ENCODE results near the gene GAB1. TPM values are rescaled to one million over a fixed set of nuclear protein-coding genes. Genes with fewer than 3 reads are reported as not detected.

GAB1 gene
- total and polyA plus RNA-seq, 4 donors = 2.4 to 31.3 (median 6.9) TPM

DNA sequence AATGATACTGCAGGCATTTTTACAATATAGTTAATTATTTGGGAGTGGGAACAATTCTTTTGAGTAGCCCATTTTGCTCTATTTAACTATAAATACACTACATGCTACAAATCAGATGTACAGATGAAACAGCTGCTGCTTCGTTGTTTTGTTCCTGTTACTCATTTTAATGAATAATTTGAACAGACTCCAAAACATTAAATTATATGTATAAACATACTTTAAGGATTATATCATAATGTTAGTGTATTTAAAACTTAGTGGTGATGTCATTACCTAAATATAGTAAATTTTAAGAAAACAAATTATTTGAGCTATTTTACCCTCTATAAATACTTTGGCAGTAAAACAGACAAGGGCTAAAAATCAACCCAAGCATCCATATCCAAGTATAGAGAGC lies 60.7 kb downstream of the GAB1 start:
- 74% methylated on average over 1 of the region's 1 CpG for WGBS
- Histone ChIP-seq H3K27me3 (ENCODE audit: control insufficient read depth in 4 of 4, insufficient read depth in 4 of 4, low read length in 3 of 4) (no peaks in the 10 kb centered on the region), H3K9ac (ENCODE audit: low read depth in 1 of 2, low read length in 2 of 2) (no peak overlapping the region), H3K4me3 (ENCODE audit: low read depth in 1 of 3, low read length in 3 of 3) (no peak overlapping the region), H3K27ac (ENCODE audit: low read depth in 1 of 2, low read length in 2 of 2) (no peak overlapping the region), H3K4me1 (ENCODE audit: control insufficient read depth in 4 of 4, insufficient read depth in 4 of 4, low read length in 3 of 4) (peaks cover 0 to 4% (median under 1%) of the 10 kb centered on the region in 4 donors), H3K9me3 (ENCODE audit: control insufficient read depth in 4 of 4, low read length in 3 of 4) (no peaks in the 10 kb centered on the region), H3K36me3 (ENCODE audit: control insufficient read depth in 4 of 4, insufficient read depth in 3 of 4, low read depth in 1 of 4, low read length in 3 of 4) (no peaks in the 10 kb centered on the region)
- TF ChIP-seq TAF1 (conservative IDR thresholded peaks at IDR 0.05) (no peak), HNF4G (IDR thresholded peaks at IDR 0.05) (no peak), NR2F2 (IDR thresholded peaks at IDR 0.05) (no peak), RAD21 (IDR thresholded peaks at IDR 0.05) (no peak), JUND (IDR thresholded peaks at IDR 0.05) (no peak), YY1 (IDR thresholded peaks at IDR 0.05) (no peak), ATF3 (IDR thresholded peaks at IDR 0.05) (no peak), FOXA2 (IDR thresholded peaks at IDR 0.05) (no peak), GABPA (IDR thresholded peaks at IDR 0.05 in 1 of 2, conservative IDR thresholded peaks at IDR 0.05 in 1 of 2) (no peak)
- TF ChIP-seq, protein P1, sequence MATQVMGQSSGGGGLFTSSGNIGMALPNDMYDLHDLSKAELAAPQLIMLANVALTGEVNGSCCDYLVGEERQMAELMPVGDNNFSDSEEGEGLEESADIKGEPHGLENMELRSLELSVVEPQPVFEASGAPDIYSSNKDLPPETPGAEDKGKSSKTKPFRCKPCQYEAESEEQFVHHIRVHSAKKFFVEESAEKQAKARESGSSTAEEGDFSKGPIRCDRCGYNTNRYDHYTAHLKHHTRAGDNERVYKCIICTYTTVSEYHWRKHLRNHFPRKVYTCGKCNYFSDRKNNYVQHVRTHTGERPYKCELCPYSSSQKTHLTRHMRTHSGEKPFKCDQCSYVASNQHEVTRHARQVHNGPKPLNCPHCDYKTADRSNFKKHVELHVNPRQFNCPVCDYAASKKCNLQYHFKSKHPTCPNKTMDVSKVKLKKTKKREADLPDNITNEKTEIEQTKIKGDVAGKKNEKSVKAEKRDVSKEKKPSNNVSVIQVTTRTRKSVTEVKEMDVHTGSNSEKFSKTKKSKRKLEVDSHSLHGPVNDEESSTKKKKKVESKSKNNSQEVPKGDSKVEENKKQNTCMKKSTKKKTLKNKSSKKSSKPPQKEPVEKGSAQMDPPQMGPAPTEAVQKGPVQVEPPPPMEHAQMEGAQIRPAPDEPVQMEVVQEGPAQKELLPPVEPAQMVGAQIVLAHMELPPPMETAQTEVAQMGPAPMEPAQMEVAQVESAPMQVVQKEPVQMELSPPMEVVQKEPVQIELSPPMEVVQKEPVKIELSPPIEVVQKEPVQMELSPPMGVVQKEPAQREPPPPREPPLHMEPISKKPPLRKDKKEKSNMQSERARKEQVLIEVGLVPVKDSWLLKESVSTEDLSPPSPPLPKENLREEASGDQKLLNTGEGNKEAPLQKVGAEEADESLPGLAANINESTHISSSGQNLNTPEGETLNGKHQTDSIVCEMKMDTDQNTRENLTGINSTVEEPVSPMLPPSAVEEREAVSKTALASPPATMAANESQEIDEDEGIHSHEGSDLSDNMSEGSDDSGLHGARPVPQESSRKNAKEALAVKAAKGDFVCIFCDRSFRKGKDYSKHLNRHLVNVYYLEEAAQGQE (IDR thresholded peaks at IDR 0.05) = no peak
- TF ChIP-seq, protein P2, sequence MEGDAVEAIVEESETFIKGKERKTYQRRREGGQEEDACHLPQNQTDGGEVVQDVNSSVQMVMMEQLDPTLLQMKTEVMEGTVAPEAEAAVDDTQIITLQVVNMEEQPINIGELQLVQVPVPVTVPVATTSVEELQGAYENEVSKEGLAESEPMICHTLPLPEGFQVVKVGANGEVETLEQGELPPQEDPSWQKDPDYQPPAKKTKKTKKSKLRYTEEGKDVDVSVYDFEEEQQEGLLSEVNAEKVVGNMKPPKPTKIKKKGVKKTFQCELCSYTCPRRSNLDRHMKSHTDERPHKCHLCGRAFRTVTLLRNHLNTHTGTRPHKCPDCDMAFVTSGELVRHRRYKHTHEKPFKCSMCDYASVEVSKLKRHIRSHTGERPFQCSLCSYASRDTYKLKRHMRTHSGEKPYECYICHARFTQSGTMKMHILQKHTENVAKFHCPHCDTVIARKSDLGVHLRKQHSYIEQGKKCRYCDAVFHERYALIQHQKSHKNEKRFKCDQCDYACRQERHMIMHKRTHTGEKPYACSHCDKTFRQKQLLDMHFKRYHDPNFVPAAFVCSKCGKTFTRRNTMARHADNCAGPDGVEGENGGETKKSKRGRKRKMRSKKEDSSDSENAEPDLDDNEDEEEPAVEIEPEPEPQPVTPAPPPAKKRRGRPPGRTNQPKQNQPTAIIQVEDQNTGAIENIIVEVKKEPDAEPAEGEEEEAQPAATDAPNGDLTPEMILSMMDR (IDR thresholded peaks at IDR 0.05; ENCODE audit: low read depth, low read length, missing input control) = no peak
- no peak for DNase-seq (ENCODE audit: low spot score)

- WGBS = 84% methylated on average over 1 of the region's 1 CpG
- H3K27ac ChIP-seq (ENCODE audit: low read depth in 1 of 2, low read length in 2 of 2) = no peak overlapping the region
These were observed 61.2 kb downstream of the GAB1 start for GRCh38 chr4:143397887-143398286.

More at GRCh38 chr4:143397887-143398286, 61.2 kb downstream of the GAB1 start:
- no peaks in the 10 kb centered on the region for H3K27me3 ChIP-seq (ENCODE audit: control insufficient read depth in 4 of 4, insufficient read depth in 4 of 4, low read length in 3 of 4)
- no peak overlapping the region for H3K9ac ChIP-seq (ENCODE audit: low read depth in 1 of 2, low read length in 2 of 2)
- H3K36me3 ChIP-seq (ENCODE audit: control insufficient read depth in 4 of 4, insufficient read depth in 3 of 4, low read depth in 1 of 4, low read length in 3 of 4) = no peaks in the 10 kb centered on the region
- no peak for DNase-seq (ENCODE audit: low spot score)
- no peaks in the 10 kb centered on the region for H3K9me3 ChIP-seq (ENCODE audit: control insufficient read depth in 4 of 4, low read length in 3 of 4)
- no peak overlapping the region for H3K4me3 ChIP-seq (ENCODE audit: low read depth in 1 of 3, low read length in 3 of 3)
- TF ChIP-seq, protein P3, sequence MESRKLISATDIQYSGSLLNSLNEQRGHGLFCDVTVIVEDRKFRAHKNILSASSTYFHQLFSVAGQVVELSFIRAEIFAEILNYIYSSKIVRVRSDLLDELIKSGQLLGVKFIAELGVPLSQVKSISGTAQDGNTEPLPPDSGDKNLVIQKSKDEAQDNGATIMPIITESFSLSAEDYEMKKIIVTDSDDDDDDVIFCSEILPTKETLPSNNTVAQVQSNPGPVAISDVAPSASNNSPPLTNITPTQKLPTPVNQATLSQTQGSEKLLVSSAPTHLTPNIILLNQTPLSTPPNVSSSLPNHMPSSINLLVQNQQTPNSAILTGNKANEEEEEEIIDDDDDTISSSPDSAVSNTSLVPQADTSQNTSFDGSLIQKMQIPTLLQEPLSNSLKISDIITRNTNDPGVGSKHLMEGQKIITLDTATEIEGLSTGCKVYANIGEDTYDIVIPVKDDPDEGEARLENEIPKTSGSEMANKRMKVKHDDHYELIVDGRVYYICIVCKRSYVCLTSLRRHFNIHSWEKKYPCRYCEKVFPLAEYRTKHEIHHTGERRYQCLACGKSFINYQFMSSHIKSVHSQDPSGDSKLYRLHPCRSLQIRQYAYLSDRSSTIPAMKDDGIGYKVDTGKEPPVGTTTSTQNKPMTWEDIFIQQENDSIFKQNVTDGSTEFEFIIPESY (IDR thresholded peaks at IDR 0.05) = no peak
- TF ChIP-seq JUND (IDR thresholded peaks at IDR 0.05) = no peak
- TF ChIP-seq SP1 (IDR thresholded peaks at IDR 0.05) = no peak
- no peak for TF ChIP-seq FOXA1 (IDR thresholded peaks at IDR 0.05)
- TF ChIP-seq, protein P2 (IDR thresholded peaks at IDR 0.05; ENCODE audit: low read depth, low read length, missing input control) = no peak
- TF ChIP-seq GABPA (IDR thresholded peaks at IDR 0.05 in 1 of 2, conservative IDR thresholded peaks at IDR 0.05 in 1 of 2) = no peak
- no peak for TF ChIP-seq EGR1 (IDR thresholded peaks at IDR 0.05; ENCODE audit: low read depth in 2 of 2)
- no peak for TF ChIP-seq FOXA2 (IDR thresholded peaks at IDR 0.05)
- TF ChIP-seq HNF4G (IDR thresholded peaks at IDR 0.05) = no peak
- peaks cover 0 to 10% (median under 1%) of the 10 kb centered on the region in 4 donors for H3K4me1 ChIP-seq (ENCODE audit: control insufficient read depth in 4 of 4, insufficient read depth in 4 of 4, low read length in 3 of 4)

Measured in liver (tissue), 9 donors.